Measurements from ENCODE around the gene SRSF9. TPM values are rescaled to one million over a fixed set of nuclear protein-coding genes. Genes with fewer than 3 reads are reported as not detected.
"Not testable (repeated sequence)": the region's sequence is repeated elsewhere in the genome, so short reads cannot be mapped to it uniquely, and the experiment has no call there.

Gene SRSF9, protein sequence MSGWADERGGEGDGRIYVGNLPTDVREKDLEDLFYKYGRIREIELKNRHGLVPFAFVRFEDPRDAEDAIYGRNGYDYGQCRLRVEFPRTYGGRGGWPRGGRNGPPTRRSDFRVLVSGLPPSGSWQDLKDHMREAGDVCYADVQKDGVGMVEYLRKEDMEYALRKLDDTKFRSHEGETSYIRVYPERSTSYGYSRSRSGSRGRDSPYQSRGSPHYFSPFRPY
- total RNA-seq (2022), result 284 and 292 TPM in 2 replicates
- percentile 97 among the genes with signal in this experiment for Bru-seq, nascent RNA
- BruChase-seq, experiment 1, labeled RNA remaining after a 6-hour chase, result percentile 97 among the genes with signal in this experiment
- BruChase-seq, experiment 2, labeled RNA remaining after a 2-hour chase, result percentile 95 among the genes with signal in this experiment
- long read RNA-seq, transcript SRSF9-204 (2 exons, 1,446 nt), result minor isoform, 8 of 620 reads
- long read RNA-seq, transcript SRSF9-203 (1 exons, 1,704 nt), result minor isoform, 7 of 620 reads
- long read RNA-seq, transcript SRSF9-201 (4 exons, 1,201 nt), result major isoform, 578 of 620 reads
- long read RNA-seq, partial matches to known transcripts, result 2 of 620 reads
- long read RNA-seq, other reads (novel, unspliced or antisense), result 25 of 620 reads

DNA sequence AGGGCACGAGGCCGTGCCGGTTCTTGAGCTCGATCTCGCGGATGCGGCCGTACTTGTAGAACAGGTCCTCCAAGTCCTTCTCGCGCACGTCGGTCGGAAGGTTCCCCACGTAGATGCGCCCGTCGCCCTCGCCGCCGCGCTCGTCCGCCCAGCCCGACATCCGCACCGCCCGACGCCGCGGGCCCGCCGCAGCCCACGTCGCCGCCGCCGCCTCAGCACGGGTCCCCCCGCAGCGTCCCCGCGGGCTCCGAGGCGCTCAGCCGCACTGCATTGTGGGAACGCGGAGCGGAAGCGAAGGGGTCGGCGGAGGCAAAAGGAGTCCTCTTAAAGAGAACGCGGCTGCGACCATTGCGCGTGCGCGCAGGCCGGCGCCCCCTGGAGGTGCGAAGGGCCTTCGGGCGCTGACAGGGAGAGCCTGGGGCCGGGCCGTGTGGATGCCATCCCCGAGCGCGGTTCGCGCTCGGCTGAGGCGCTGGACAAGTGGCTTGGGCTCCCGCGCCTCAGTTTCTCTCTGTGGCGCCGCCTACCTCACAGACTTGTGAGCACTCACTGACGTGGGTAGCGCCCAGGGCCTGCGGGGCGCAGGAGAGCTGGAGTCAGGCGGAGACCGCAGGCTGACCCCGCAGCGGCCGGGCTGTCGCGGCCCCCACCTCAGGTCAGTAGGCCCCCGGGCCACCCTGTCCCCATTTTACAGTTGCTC, at the start of gene SRSF9:
SRSF9 (minus strand) TSS at position 299 of the 700 bp plus-strand sequence; CDS start at position 160, 139 bp downstream.
- intact Hi-C loops (cut with micrococcal nuclease; ENCODE audit: unreplicated experiment), result loop anchor here (2.0 kb wide), 1 partner anchor 23 kb away; the partner anchor contains the start of genes GATC and TRIAP1
- BruUV-seq (replicated peaks), result no TSS peak
- TF ChIP-seq, protein P1, sequence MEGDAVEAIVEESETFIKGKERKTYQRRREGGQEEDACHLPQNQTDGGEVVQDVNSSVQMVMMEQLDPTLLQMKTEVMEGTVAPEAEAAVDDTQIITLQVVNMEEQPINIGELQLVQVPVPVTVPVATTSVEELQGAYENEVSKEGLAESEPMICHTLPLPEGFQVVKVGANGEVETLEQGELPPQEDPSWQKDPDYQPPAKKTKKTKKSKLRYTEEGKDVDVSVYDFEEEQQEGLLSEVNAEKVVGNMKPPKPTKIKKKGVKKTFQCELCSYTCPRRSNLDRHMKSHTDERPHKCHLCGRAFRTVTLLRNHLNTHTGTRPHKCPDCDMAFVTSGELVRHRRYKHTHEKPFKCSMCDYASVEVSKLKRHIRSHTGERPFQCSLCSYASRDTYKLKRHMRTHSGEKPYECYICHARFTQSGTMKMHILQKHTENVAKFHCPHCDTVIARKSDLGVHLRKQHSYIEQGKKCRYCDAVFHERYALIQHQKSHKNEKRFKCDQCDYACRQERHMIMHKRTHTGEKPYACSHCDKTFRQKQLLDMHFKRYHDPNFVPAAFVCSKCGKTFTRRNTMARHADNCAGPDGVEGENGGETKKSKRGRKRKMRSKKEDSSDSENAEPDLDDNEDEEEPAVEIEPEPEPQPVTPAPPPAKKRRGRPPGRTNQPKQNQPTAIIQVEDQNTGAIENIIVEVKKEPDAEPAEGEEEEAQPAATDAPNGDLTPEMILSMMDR (IDR thresholded peaks at IDR 0.05; ENCODE audit: unreplicated experiment), result peak; percentile 93
- Mint-ChIP-seq H3K4me1 (ENCODE audit: low read depth, unreplicated experiment) (peaks cover 49% of the 10 kb centered on the region), H3K4me3 (ENCODE audit: low read depth, unreplicated experiment) (peak within 1 kb of the TSS; percentile 95), H3K9me3 (ENCODE audit: low read depth, unreplicated experiment) (no peaks in the 10 kb centered on the region), H3K36me3 (ENCODE audit: insufficient read depth, unreplicated experiment) (peaks cover 60% of the 10 kb centered on the region), H3K27me3 (ENCODE audit: unreplicated experiment) (no peaks in the 10 kb centered on the region), H3K27ac (ENCODE audit: unreplicated experiment) (peak within 1 kb of the TSS; percentile 62)
- peak; percentile 98 for DNase-seq
- CTCF ChIA-PET, result interaction anchor here (1.4 to 2.4 kb wide), 4 partner anchors 10 to 59 kb away, joined by 4 to 11 read pairs (median 6); partner anchors contain the start of genes COQ5, COX6A1 and DYNLL1

DNA sequence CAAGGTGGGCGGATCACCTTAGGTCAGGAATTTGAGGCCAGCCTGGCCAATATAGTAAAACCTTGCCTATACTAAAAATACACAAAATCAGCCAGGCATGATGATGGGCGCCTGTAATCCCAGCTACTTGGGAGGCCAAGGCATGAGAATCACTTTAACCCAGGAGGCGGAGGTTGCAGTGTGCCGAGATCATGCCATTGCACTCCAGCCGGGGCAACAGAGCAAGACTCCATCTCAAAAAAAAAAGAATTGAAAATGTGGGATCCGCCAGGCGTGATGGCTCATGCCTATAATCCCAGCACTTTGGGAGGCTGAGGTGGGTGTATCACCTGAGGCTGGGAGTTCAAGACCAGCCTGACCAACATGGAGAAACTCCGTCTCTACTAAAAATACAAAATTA, 49.8 kb upstream of the SRSF9 start:
- H3K27me3 Mint-ChIP-seq (ENCODE audit: unreplicated experiment); DNase-seq; intact Hi-C loops (cut with micrococcal nuclease; ENCODE audit: unreplicated experiment); H3K4me3 Mint-ChIP-seq (ENCODE audit: low read depth, unreplicated experiment); H3K4me1 Mint-ChIP-seq (ENCODE audit: low read depth, unreplicated experiment); BruUV-seq (replicated peaks); H3K9me3 Mint-ChIP-seq (ENCODE audit: low read depth, unreplicated experiment); H3K27ac Mint-ChIP-seq (ENCODE audit: unreplicated experiment); CTCF ChIA-PET: not testable (repeated sequence)
- peaks cover 24% of the 10 kb centered on the region for H3K36me3 Mint-ChIP-seq (ENCODE audit: insufficient read depth, unreplicated experiment)

DNA sequence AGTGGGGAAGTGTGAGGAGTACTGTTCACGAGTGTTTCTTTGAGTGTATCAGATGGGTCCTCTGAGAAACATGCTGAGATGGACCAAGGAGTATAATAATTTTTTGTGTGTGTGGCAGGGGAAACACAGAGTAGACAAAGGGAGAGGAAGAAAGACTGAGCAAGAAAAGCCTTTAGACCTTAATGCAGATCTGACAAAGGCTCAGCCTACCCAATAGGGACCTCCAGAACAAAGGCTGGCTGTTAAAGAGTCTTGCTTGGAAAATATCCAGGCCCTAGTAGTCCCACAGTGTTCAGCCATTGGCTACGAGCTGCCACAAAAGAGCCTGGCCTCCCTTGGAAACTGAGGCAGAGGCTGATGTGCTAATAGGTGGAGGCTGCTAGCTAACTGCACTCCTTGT, 45.9 kb upstream of the SRSF9 start:
- peaks cover 14% of the 10 kb centered on the region for H3K36me3 Mint-ChIP-seq (ENCODE audit: insufficient read depth, unreplicated experiment)
- H3K4me3 Mint-ChIP-seq (ENCODE audit: low read depth, unreplicated experiment), result no peak overlapping the region
- CTCF ChIA-PET, result interaction anchor here (0.6 kb wide), 1 partner anchor 19 kb away, joined by 4 read pairs; no protein-coding TSS in a partner anchor
- no peaks in the 10 kb centered on the region for H3K4me1 Mint-ChIP-seq (ENCODE audit: low read depth, unreplicated experiment)
- intact Hi-C loops (cut with micrococcal nuclease; ENCODE audit: unreplicated experiment), result no loop called here
- no TSS peak for BruUV-seq (replicated peaks)
- TF ChIP-seq, protein P1 (IDR thresholded peaks at IDR 0.05; ENCODE audit: unreplicated experiment), result no peak
- no peaks in the 10 kb centered on the region for H3K27me3 Mint-ChIP-seq (ENCODE audit: unreplicated experiment)
- no peak for DNase-seq
- no peaks in the 10 kb centered on the region for H3K9me3 Mint-ChIP-seq (ENCODE audit: low read depth, unreplicated experiment)
- H3K27ac Mint-ChIP-seq (ENCODE audit: unreplicated experiment), result no peak overlapping the region

DNA sequence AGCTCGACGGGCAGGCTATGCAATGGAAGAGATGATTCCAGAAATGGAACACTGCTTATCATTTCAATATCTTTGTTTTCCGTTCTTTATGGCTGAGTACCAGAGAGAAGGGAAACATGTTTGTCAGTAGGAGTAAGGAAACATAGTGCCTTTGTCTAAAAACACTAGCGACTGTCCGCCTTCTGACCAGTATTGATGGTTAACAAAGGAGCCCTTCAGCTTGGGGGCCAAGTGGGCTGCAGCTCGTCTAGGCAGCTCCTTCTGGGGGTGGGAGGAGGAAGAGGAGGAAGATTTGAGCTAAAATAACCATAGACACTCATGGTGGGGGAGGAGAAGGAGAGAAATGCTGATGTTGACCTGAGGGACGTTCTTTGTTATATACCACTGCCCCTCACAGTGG, 44.5 kb upstream of the SRSF9 start:
- TF ChIP-seq, protein P1 (IDR thresholded peaks at IDR 0.05; ENCODE audit: unreplicated experiment), result no peak
- no peak for DNase-seq
- CTCF ChIA-PET, result interaction anchor here (0.6 kb wide), 1 partner anchor 192 kb away, joined by 5 read pairs; no protein-coding TSS in a partner anchor
- Mint-ChIP-seq H3K4me3 (ENCODE audit: low read depth, unreplicated experiment) (no peak overlapping the region), H3K9me3 (ENCODE audit: low read depth, unreplicated experiment) (no peaks in the 10 kb centered on the region), H3K4me1 (ENCODE audit: low read depth, unreplicated experiment) (no peaks in the 10 kb centered on the region), H3K27ac (ENCODE audit: unreplicated experiment) (no peak overlapping the region), H3K27me3 (ENCODE audit: unreplicated experiment) (no peaks in the 10 kb centered on the region), H3K36me3 (ENCODE audit: insufficient read depth, unreplicated experiment) (peaks cover 12% of the 10 kb centered on the region)
- intact Hi-C loops (cut with micrococcal nuclease; ENCODE audit: unreplicated experiment), result no loop called here
- BruUV-seq (replicated peaks), result no TSS peak

Measured in Calu3 (cell line).